Astrocyte (in vitro differentiated cells and primary cell): ENCODE data around the gene ALG10. TPM values are rescaled to one million over a fixed set of nuclear protein-coding genes. Genes with fewer than 3 reads are reported as not detected.
"Not testable (repeated sequence)": the region's sequence is repeated elsewhere in the genome, so short reads cannot be mapped to it uniquely, and the experiment has no call there.

Experiments used
- DNase-seq: peaks from one replicate; pipeline ENCODE4 v3.0.0-alpha.2; 2010; ENCODE audit warnings: low read depth
- FAIRE-seq: peaks from 2 replicates; lab custom pipeline; 2011; peaks lifted over from hg19 to GRCh38; lab: Jason Lieb, UNC
- H2AFZ ChIP-seq: 2 replicates; pipeline ENCODE4 v1.6.0; 2012; ENCODE audit warnings: low read depth, low read length, inconsistent platforms
- H3K27ac ChIP-seq: 2 replicates; pipeline ENCODE4 v1.5.1; 2011; ENCODE audit warnings: low read depth, low read length, inconsistent platforms
- H3K27me3 ChIP-seq: 2 replicates; pipeline ENCODE4 v1.6.0; 2011; ENCODE audit warnings: low read length, inconsistent platforms; ENCODE audit not compliant: insufficient read depth
- H3K36me3 ChIP-seq: 2 replicates; pipeline ENCODE4 v1.5.1; 2011; ENCODE audit warnings: low read length, inconsistent platforms; ENCODE audit not compliant: insufficient read depth
- H3K4me1 ChIP-seq: 2 replicates; pipeline ENCODE4 v1.5.1; 2011; ENCODE audit warnings: low read length, inconsistent platforms; ENCODE audit not compliant: insufficient read depth
- H3K4me2 ChIP-seq: 2 replicates; pipeline ENCODE4 v1.6.0; 2012; ENCODE audit warnings: low read length, inconsistent platforms
- H3K4me3 ChIP-seq: 2 replicates; pipeline ENCODE4 v1.5.1; 2011; ENCODE audit warnings: low read depth, mild to moderate bottlenecking, low read length, inconsistent platforms; ENCODE audit not compliant: insufficient read depth
- H3K79me2 ChIP-seq: 2 replicates; pipeline ENCODE4 v1.6.0; 2012; ENCODE audit warnings: mild to moderate bottlenecking, low read length, inconsistent platforms; ENCODE audit not compliant: insufficient read depth
- H3K9ac ChIP-seq: 2 replicates; pipeline ENCODE4 v1.6.0; 2012; ENCODE audit warnings: mild to moderate bottlenecking, low read length, inconsistent platforms
- H3K9me3 ChIP-seq: 2 replicates; pipeline ENCODE4 v1.5.1; 2012; ENCODE audit warnings: low read depth, mild to moderate bottlenecking, low read length, inconsistent platforms; ENCODE audit not compliant: insufficient read depth
- H4K20me1 ChIP-seq: 2 replicates; pipeline ENCODE4 v1.6.0; 2012; ENCODE audit warnings: low read length, inconsistent platforms; ENCODE audit not compliant: insufficient read depth
- H3K27ac Mint-ChIP-seq: one replicate; pipeline ENCODE4 v1.8.0; 2021; ENCODE audit warnings: mild to moderate bottlenecking, mixed read lengths; ENCODE audit not compliant: unreplicated experiment
- H3K27me3 Mint-ChIP-seq: one replicate; pipeline ENCODE4 v1.8.0; 2021; ENCODE audit warnings: low read depth, mixed read lengths; ENCODE audit not compliant: unreplicated experiment
- H3K36me3 Mint-ChIP-seq: one replicate; pipeline ENCODE4 v1.8.0; 2021; ENCODE audit warnings: low read depth, mixed read lengths; ENCODE audit not compliant: unreplicated experiment
- H3K4me1 Mint-ChIP-seq: one replicate; pipeline ENCODE4 v1.8.0; 2021; ENCODE audit warnings: low read depth, mixed read lengths; ENCODE audit not compliant: unreplicated experiment
- H3K4me3 Mint-ChIP-seq: one replicate; pipeline ENCODE4 v1.8.0; 2021; ENCODE audit warnings: mild to moderate bottlenecking, moderate library complexity, mixed read lengths; ENCODE audit not compliant: unreplicated experiment
- H3K9me3 Mint-ChIP-seq: one replicate; pipeline ENCODE4 v1.8.0; 2021; ENCODE audit warnings: mild to moderate bottlenecking, mixed read lengths; ENCODE audit not compliant: unreplicated experiment
- EZH2 ChIP-seq: IDR thresholded peaks from 2 replicates; pipeline ENCODE4 v1.6.1; 2012; ENCODE audit warnings: mild to moderate bottlenecking, low read length, inconsistent platforms; ENCODE audit not compliant: insufficient read depth
- total RNA-seq: library from RNA; stranded (reverse); gene quantifications from 2 replicates; pipeline ENCODE4 v1.2.1, GENCODE V29; 2021
- TF ChIP-seq, protein P1 (sequence below): IDR thresholded peaks from 2 replicates; pipeline ENCODE4 v1.5.1; 2011; ENCODE audit warnings: low read depth, mild to moderate bottlenecking, inconsistent platforms, low read length, moderate library complexity; ENCODE audit not compliant: insufficient read depth

ALG10 gene
- total RNA-seq, 1 donor from 2014 or later = 5.5 TPM

DNA sequence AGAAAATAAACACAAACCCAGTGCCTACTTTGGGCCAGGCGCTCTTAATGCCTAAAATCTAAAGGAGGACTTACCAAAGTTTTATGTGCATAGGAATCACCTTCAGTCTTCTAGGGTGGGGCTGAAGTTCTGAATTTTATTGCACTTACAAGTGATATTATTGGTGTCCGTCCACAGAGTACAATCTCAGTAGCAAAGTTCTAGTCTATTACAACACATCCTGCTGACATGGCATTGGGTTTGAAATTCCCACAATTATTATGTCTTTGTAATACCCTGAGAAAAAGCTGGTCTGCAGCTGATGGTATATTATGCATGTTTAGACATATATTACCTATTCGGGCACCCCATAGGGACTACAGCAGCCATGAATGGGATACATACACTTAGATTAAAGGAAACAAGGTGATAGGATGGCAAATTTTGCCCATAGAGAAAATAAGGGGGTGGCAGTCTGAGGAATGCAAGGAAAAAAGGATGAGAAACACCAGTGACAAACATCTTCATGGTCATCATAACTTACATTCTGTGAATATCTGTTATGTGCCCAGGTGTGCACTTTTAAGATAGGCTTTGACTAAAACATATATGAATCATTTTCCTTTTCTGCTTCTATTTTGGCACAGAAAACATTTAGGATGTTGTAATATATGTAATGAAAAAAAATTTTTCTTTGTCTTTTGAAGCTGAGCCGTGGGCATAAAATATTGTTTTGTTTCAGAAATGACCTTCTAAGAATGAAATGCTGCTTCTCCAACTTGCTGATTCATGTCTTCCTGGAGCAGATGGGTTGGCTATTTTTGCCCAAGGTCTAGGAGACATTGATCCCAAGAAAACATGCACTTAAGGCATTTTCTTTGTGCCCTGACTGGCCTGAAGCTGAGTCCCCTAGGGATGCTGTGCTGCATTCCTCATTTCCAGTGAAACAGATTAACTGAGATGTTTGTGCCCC lies 27.2 kb upstream of the ALG10 start:
- no peak for FAIRE-seq

DNA sequence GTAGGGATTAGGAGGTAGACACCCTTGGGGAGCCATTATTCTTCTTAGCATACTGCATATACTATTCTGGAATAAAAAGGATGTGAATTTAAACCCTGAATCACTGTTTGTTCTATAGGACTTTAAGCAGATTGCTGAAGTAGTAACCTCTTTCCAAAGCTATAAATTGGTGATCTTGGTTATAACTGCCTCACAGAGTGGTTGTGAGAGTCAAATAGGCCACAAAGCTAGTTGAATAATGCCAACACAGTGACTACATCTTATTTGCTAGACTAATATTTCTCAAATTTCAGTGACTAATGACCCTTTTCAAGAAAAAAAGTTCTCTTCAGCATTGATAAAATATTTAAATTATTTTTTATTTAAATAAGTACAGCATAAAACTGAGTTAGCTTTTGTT lies 13.5 kb upstream of the ALG10 start:
- not testable (repeated sequence) for H3K4me1 ChIP-seq, H3K9ac ChIP-seq, H3K4me1 Mint-ChIP-seq, H2AFZ ChIP-seq, H3K9me3 ChIP-seq, H3K36me3 Mint-ChIP-seq, H3K4me3 Mint-ChIP-seq, H3K4me2 ChIP-seq, H3K27ac Mint-ChIP-seq, DNase-seq, H3K79me2 ChIP-seq, H3K27ac ChIP-seq, H3K27me3 Mint-ChIP-seq, H3K36me3 ChIP-seq, H3K27me3 ChIP-seq, H3K4me3 ChIP-seq, H4K20me1 ChIP-seq, FAIRE-seq, H3K9me3 Mint-ChIP-seq

More for the DNA sequence above, 27.2 kb upstream of the ALG10 start:
- Mint-ChIP-seq H3K4me3 (no peak overlapping the region), H3K27me3 (peaks cover 8% of the 10 kb centered on the region), H3K36me3 (no peaks in the 10 kb centered on the region), H3K9me3 (no peaks in the 10 kb centered on the region), H3K27ac (no peak overlapping the region), H3K4me1 (peaks cover 4% of the 10 kb centered on the region)
- no peak overlapping the region for H3K4me3 ChIP-seq
- H3K79me2 ChIP-seq = no peaks in the 10 kb centered on the region
- H3K27ac ChIP-seq = no peak overlapping the region
- no peaks in the 10 kb centered on the region for H3K27me3 ChIP-seq
- no peaks in the 10 kb centered on the region for H4K20me1 ChIP-seq
- H3K4me2 ChIP-seq = no peak overlapping the region
- H3K36me3 ChIP-seq = no peaks in the 10 kb centered on the region
- H3K9me3 ChIP-seq = no peaks in the 10 kb centered on the region
- H2AFZ ChIP-seq = no peak overlapping the region
- no peaks in the 10 kb centered on the region for H3K4me1 ChIP-seq
- no peak for DNase-seq
- no peak overlapping the region for H3K9ac ChIP-seq
- TF ChIP-seq, protein P1, sequence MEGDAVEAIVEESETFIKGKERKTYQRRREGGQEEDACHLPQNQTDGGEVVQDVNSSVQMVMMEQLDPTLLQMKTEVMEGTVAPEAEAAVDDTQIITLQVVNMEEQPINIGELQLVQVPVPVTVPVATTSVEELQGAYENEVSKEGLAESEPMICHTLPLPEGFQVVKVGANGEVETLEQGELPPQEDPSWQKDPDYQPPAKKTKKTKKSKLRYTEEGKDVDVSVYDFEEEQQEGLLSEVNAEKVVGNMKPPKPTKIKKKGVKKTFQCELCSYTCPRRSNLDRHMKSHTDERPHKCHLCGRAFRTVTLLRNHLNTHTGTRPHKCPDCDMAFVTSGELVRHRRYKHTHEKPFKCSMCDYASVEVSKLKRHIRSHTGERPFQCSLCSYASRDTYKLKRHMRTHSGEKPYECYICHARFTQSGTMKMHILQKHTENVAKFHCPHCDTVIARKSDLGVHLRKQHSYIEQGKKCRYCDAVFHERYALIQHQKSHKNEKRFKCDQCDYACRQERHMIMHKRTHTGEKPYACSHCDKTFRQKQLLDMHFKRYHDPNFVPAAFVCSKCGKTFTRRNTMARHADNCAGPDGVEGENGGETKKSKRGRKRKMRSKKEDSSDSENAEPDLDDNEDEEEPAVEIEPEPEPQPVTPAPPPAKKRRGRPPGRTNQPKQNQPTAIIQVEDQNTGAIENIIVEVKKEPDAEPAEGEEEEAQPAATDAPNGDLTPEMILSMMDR = no peak
- TF ChIP-seq EZH2 = no peak

DNA sequence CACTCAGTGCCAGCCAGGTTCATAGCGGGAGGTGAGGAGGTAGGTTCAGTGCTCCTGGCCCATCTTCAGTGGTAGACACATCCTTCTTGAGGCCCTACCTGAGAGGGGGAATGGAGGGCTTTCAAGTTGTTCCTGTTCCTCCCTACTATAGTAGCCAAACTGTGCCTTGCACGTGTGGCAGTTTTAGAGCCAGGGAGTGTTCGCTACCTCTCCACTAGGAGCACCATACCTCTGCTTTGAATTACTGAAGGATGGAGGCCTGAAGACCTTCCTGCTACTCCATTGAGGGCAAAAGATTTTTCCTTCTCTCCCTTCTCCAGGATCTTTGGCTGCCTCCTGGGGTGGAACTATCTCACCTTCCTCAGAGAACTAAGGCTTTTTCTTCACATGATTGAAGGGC lies 5.9 kb upstream of the ALG10 start:
- Histone ChIP-seq H2AFZ (no peak overlapping the region), H3K27ac (no peak overlapping the region), H4K20me1 (no peaks in the 10 kb centered on the region), H3K27me3 (no peaks in the 10 kb centered on the region), H3K79me2 (no peaks in the 10 kb centered on the region), H3K4me1 (no peaks in the 10 kb centered on the region), H3K4me2 (no peak overlapping the region), H3K9me3 (no peaks in the 10 kb centered on the region), H3K9ac (no peak overlapping the region), H3K36me3 (no peaks in the 10 kb centered on the region), H3K4me3 (no peak overlapping the region)
- H3K4me3 Mint-ChIP-seq = no peak overlapping the region
- H3K36me3 Mint-ChIP-seq = no peaks in the 10 kb centered on the region
- H3K27ac Mint-ChIP-seq = no peak overlapping the region
- H3K4me1 Mint-ChIP-seq = no peaks in the 10 kb centered on the region
- TF ChIP-seq EZH2 = no peak
- TF ChIP-seq, protein P1 = no peak
- DNase-seq = no peak
- H3K9me3 Mint-ChIP-seq = no peaks in the 10 kb centered on the region
- no peak for FAIRE-seq
- H3K27me3 Mint-ChIP-seq = no peaks in the 10 kb centered on the region
